HL-60/S4 treated with phorbol 12-myristate 13-acetate at 8.2 ng/mL for 4 days and 3 days (cell line): ENCODE measurements around the gene PKN1.
"Not testable (repeated sequence)": the region's sequence is repeated elsewhere in the genome, so short reads cannot be mapped to it uniquely, and the experiment has no call there.

Experiments used
- in situ Hi-C: fragments of 300-500 bp; cut with MboI; formaldehyde crosslinking; loops from 2 replicates; pipeline ENCODE4 v1.15.0; 2022; ENCODE audit warnings: low sequenced_read_pairs

Gene PKN1

DNA sequence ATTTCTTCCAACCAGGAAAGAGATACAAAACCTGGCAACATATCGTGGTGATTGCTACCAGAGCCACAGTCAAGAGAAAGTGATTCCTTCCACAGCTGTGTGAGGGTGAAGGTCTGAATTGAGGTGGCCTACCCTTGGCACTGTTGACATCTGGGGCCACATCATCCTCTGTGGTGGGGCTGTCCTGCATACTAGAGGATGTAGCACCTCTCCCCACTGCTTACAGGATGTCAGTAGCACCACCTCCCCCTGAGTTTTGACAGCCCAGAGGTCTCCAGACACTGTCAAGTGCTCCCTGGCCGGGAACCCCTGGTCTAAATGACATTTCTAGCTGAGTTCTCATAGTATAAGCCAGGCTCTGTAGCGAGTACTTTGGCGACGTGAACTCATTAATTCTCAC is 26.6 kb downstream of the PKN1 start:
- in situ Hi-C loops: no loop called here

- in situ Hi-C loops: no loop called here
Measured at GRCh38 chr19:14460935-14461334, 27.8 kb downstream of the PKN1 start.

- in situ Hi-C loops: not testable (repeated sequence)
Measured at GRCh38 chr19:14462401-14462800, 29.3 kb downstream of the PKN1 start.

DNA sequence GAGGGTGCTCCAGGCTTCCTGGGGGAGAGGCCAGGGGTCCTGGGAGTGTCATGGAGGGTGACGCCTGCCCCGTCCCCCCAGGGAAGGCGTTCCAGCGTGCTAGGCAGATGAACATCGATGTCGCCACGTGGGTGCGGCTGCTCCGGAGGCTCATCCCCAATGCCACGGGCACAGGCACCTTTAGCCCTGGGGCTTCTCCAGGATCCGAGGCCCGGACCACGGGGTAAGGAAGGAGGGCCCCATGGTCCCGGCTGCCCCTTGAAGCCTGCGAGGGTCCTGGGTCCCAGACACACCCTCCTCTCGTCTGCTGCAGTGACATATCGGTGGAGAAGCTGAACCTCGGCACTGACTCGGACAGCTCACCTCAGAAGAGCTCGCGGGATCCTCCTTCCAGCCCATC is 30.6 kb downstream of the PKN1 start:
- in situ Hi-C loops: no loop called here

DNA sequence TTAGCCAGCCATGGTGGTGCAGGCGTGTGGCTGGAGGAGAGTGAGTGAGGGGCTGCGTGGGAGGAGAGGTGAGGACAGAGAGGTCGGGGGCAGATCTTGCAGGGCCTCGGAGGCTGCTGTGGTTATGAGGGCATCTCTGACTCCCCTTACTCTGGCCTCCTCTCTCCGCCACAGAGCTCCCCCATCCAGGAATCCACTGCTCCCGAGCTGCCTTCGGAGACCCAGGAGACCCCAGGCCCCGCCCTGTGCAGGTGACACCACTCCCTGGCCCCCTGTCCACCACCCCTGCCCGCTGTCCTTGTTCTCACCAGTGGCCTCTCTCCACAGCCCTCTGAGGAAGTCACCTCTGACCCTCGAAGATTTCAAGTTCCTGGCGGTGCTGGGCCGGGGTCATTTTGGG is 34.3 kb downstream of the PKN1 start:
- in situ Hi-C loops: no loop called here

- in situ Hi-C loops: no loop called here
Measured at GRCh38 chr19:14467816-14468215, 34.7 kb downstream of the PKN1 start.

- in situ Hi-C loops: no loop called here
Measured at GRCh38 chr19:14470031-14470876, 37.1 kb downstream of the PKN1 start.

DNA sequence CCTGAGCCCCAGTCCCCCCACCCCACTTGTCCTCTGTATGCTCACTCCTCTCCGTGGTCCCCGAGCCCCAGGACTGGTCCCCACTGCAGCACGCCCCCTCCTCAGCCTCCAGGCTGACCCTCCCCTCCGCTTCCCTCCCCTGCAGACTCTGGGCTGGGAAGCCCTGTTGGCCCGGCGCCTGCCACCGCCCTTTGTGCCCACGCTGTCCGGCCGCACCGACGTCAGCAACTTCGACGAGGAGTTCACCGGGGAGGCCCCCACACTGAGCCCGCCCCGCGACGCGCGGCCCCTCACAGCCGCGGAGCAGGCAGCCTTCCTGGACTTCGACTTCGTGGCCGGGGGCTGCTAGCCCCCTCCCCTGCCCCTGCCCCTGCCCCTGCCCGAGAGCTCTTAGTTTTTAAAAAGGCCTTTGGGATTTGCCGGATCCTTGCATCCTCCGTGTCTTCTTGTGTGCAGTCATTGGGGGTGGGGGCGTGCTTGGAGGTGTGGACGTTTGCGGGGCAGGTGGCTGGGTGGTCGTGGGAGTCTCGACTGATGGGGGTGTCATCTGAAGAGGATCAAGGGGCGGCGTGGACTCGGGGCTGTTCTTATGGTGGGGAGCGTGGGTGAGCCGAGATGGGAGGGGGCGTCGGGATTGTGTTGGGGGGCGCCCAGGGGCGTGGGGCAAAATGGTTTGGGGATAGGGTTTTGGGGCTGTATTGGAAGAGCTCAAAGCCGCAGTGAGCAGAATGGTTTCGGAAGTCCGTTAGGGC is 38.5 kb downstream of the PKN1 start:
- in situ Hi-C loops: no loop called here

DNA sequence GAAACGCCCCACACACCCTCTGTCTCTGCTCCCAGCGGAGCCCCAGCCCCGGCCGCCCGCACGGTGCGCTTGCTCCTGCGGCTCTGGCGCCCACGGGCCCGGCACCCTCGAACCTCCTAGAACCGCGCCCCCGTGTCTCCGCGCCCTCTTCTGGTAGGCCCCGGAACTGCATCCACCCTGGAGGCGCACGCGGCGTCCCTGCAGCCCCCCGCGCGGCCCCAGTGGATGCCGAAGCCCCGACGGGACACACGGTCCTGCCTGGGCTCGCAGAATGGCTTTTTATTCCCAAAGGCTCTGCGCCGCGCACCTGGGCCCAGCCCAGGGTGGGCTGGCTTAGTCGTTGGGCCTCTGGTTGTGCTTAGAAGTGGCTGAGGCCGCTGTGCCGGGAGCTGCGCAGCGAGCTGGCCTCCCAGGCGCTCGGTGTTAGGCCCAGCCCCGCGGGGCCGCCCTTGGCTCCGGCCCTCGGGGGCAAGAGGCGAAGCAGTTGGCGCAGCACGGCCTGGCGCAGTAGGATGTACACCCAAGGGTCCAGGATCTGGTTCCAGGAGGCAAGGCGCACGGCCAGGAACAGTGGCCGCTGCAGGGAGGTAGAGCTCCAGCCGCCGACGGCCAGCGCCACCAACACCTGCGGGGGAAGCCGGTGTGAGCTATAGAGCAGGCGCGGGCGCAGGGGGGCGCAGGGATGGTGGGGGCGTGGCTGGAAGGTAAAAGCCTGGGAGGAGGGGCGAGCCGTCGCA is 39.3 kb downstream of the PKN1 start:
- in situ Hi-C loops: no loop called here

DNA sequence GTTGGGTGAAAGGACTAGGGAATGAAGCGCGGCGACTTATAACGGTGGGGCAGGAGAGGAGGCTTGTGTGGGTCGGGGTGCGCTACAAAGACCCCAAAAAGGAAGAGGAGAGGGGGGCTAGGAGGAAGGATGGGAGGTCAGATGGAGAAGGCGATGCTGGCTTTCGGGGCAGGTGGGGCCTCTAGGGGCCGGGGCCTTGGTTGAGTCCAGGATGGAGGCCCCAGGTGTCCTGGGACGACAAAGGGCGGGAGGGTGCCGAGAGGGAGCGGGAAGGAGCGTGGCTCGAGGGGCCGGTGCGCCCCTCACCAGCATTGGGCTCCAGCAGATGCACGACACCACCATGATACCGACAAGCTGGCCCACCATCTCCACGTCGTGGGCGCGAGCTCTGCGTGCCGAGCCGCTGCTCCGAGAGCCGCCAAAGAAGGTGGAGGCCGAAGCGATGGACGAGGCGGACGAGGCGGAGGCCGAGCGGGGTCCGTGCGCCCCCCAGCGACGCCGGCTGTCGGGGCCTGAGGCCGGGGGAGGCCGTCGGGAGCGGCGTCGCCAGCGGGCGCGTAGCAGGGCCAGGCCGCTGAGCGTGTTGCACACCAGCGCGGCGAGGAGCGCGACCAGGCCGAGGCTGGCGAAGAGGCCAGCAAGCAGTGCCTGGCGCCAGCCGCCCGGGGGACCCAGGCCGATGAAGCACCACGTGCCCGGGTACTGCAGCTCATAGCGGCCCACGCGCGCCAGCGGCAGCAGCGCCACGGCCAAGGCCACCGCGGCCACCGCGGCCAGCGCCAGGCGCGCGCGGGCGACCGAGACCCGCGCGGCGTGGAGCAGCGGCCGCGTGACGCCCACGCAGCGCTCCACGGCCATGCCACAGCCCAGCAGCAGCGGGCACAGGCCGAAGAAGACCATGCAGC is 40.2 kb downstream of the PKN1 start:
- in situ Hi-C loops: no loop called here

GRCh38 chr19:14473978-14474578 is 41.0 kb downstream of the PKN1 start:
- in situ Hi-C loops: no loop called here

GRCh38 chr19:14474827-14475226 is 41.7 kb downstream of the PKN1 start:
- in situ Hi-C loops: no loop called here

DNA sequence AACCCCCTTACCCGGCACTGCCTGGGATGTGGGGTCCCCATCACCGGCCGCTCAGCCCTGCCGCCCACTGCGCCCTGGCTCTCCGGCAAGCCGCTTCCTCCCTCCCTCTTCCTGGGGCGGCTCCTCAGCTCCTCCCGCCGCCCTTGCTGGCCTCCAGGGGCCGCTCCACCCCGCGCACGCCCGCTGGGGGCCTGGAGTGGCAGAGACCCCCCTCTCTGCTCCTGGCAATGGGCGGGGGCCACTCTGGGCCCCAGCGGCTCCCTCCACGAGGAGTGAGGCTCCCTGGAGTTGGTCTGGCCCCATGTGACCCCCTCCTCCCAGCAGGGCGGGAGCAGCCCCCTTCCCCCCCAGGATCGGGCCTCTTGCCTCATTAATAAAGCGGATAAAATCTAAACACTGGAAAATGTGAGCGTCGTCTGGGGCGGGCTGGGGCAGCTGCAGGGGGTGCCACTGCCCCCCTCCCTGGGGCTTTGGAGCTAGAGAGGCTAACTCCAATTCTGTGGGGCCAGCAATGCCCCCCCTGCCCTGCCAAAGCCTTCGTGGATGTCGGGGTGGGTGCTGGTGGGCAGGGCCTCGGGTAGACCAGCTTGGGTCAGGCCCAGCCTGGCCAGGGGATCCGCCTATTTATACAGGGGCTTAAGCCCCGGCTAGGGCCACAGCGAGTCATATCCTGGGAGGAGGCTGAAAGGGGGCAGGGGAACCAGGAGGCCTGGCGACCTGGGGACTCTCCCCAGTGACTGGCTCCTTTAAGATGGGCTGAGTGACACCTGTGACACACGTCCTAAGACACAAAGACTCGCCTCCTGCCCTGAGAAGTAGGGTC is 42.4 kb downstream of the PKN1 start, which contains the start of gene PTGER1:
TSS of gene PTGER1 (minus strand) at position 104 of the 823 bp plus-strand sequence. CDS start 1,034 bp downstream, outside the sequence.
- in situ Hi-C loops: no loop called here

DNA sequence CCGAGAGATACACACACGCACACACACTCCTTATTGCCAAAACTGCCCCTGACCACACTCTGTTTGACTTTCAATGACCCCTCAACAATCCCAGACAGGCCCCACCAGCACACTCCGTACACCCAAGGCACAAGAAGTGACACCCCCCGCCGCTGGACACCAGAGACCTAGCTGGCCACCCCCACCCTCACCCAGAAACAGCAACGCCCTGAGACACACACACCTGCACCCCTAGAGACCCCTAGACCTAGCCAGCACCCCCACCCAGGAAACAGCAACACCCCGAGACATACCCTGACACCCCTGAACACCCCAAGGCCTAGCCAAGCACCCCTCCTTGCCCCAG is 43.2 kb downstream of the PKN1 start:
- in situ Hi-C loops: no loop called here

DNA sequence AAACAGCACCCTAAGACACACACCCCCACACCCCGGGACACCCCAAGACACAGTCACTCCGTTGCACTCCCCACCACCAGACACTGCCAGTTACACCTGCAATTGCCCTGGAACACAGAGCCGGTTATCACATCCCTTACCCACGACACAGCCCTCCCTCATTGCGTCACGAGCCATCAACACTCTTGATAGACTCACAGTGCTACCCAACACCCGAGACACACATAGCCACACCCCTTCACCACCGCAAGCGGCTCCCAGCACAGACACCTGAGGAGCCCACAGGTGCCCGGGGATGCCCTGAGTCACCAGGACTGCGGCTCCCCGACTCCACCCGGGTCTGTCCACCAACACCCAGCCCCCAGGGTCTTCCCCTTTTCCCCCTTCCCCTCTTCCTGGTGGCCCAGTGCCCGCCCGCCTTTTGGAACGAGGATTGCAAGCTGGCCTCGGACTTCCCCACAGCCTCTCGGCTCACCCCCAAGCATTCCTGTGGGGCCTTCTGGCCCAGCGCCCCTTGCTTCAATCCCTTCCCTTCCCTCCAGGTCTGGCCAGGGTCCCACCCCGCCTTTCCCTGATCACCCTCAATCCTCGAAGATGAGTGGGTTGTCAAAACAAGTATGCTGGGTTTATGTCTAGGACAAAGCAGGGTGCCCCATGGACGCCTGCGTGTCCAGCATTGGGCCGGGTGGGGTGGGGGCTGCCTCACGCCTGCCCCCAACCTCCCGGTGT is 43.7 kb downstream of the PKN1 start:
- in situ Hi-C loops: no loop called here

DNA sequence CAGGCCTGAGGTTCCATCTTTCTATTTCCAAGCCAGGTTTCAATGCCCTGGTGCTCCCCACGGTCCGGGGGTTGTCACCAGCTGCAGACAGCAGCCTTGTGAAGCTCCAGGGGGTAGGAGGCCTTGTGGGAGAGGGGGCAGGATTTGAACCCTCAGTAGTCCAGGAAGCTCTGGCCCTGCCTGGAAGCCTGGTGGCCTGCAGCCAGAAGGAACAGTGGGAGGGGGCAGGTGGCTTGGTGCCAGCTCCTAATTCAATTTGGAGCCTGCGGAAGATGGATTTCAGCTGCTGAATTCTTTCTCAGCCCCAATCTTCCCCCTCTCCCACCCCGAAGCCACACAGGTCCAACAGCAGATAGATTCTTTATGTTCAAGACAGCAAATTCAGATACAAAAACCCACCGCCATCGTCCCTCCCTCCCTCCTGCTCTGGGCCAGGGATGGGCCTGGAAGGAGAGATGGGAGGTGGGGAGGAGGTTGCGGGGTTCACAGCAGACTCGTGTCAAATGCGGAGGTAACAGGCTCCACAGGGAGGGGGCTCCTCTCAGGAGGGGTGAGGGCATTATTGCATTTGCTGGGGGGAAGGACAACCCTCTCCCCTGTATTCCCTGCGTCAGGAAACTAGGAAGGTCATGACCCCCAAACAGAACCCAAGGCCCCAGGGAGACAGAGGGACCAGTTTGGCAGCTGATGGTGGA is 44.5 kb downstream of the PKN1 start:
- in situ Hi-C loops: no loop called here

DNA sequence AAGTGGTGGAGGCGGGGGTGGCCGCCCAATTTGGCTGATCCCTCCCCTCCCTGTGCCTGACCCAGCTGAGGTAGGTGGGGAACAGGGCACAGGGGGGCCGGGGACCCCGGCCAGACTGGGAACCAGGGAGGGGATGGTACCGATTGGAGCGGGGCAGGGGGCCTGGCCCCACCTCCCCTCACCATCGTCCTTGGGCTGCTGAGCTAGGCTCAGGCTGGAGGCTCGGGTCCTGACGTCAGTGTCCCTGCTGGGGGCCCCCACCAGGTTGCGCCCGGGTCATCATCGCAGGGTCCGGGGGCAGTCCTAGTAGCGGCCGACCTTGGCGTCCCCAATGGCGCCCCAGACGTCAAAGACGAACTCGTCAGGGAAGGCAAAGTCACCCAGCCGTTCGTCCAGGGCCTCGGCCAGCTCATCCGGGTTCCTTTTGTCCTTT is 45.0 kb downstream of the PKN1 start:
- in situ Hi-C loops: no loop called here
